NCI-H2196 (cell line): Measurements from ENCODE around the gene CHAT.

Experiments
- DNase-seq: peaks from one replicate; lab custom pipeline; 2025; ENCODE audit not compliant: unreplicated experiment; lab: John Stamatoyannopoulos, UW

The CHAT gene

DNA sequence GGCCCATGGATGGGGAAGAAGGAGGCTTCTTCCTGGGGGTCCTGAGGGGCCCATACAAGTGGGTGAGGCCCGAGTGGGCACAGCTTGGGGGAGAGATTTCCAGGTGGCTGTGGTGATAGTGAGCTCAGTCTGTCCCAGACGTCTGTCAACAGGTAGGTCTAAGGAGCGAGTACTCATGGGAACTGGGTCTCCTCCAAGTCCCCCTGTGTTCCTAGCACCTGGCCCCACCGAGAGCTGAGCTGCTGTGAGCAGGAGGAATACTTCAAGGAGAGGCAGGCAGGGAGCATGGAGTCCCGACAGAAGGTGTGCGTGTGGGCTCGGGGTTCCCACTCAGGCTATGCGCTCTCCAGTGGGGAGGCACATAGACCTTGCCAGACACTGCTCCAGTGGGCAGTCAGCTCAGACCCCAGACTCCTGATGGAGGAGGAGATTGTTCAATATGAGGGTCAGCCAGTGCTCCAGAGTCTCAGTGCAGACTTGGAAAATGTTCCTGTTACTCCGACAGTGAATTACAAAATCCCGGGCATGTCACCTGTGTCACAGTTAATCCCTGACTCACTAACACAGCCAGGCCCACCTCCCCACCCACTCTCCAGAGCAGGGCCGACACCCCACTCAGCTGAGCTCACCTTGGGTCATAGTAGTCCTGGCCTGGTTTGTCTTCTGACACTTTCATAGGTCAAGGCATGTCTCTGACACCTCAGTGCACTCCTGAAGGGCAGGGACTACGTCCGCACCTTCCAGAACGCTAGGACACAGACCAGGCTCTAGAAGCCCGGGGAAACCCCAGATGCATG, 37.4 kb downstream of the CHAT start:
- DNase-seq, result no peak

GRCh38 chr10:49651917-49652316, 38.1 kb downstream of the CHAT start:
- DNase-seq, result no peak

GRCh38 chr10:49652421-49653272, 38.8 kb downstream of the CHAT start:
- DNase-seq, result no peak

DNA sequence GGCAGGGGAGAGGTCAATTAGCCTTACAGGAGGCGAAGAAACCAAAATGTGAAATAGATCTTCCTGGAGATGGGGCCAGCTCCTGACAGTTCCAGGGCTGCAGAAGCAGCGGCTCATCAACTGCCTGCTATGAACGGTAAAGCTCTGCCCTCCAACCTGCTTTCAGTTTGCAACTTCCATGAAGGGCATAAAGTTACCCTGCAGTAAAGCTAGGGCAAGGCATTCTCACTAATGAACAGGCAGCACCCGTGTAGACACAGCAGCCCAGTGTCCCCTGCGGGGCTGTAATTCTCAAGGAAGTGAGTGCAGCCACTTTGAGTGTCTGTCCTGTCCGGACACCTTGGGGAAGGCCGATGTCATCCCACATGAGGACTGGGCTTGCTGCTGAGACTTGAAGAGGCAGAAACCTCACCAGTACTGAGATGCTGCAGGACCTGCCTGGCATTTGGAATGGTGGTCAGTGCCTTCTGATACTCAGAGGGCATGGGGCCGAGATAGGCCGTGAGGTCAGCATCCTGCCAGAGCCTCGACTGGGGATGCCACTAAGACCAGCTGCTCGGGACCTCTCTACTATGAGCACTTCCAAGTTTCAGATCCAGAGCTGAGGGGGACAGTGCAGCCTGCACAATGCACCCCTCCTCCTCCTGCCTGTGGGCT, 39.6 kb downstream of the CHAT start:
- no peak for DNase-seq

GRCh38 chr10:49654036-49654693, 40.3 kb downstream of the CHAT start:
- no peak for DNase-seq

GRCh38 chr10:49655099-49655498, 41.3 kb downstream of the CHAT start:
- DNase-seq, result no peak

DNA sequence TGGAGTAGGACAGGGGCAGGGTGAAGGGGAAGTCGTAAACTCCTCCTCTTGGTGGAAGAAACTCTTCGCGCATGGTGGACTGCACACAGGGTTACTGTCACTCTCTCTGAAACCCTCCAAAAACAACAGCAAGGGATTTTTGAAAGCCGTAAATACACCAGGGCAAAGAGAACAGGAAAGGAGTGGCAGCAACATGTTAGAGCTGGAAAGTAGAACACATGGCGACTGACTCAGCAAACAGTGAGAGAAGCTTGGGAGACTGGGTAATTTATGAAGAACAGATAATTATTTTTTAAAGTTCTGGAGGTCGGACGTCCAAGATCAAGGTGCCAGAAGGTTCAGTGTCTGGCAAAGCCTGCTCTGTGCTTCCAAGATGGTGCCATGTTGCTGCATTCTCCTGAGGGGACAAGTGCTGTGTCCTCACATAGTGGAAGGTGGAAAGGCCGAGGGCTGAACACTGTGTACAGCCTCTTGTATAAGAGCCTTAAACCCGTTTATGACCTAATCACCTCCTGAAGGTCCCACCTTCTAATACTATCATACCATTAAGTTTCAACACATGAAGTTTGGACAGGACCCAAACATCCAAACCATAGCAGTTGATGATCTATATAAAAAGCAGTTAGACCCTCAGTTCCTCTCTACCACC, 43.1 kb downstream of the CHAT start:
- DNase-seq, result no peak

- DNase-seq, result no peak
Measured at GRCh38 chr10:49657606-49658005, 43.8 kb downstream of the CHAT start.

DNA sequence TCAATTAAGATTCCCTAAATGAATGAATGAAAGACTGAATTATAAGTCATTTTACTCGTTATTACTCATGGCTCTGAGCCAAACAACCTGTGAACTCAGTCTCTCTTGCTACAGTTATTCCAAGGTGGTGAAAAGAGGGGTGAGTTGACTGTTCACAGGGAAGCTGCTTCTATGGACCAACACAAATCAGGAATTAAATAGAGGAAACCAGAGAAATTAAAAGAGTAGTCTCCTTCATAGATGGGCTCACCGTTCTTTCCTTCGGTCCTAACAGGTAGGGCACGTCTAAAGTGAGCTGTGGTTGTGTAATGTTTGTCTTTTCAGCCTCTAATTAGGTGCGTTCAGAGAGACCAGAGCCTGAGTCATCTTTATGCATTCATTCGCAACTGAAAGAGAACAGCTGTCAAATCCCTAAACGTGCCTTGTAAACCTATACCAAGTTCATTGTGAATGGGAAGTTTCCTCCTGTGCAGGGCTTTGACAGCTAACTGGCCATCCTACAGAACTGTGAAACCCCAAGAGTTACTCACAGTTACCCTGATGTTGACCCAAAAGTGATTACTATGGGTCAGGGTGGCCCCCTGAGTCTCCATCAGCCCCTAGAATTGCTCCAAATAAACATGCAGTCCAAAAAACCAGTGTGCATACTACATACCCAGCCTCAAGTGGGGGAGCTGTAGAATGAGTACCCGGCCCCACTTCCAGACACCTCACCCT, 47.5 kb downstream of the CHAT start:
- DNase-seq, result peak; percentile 29

DNA sequence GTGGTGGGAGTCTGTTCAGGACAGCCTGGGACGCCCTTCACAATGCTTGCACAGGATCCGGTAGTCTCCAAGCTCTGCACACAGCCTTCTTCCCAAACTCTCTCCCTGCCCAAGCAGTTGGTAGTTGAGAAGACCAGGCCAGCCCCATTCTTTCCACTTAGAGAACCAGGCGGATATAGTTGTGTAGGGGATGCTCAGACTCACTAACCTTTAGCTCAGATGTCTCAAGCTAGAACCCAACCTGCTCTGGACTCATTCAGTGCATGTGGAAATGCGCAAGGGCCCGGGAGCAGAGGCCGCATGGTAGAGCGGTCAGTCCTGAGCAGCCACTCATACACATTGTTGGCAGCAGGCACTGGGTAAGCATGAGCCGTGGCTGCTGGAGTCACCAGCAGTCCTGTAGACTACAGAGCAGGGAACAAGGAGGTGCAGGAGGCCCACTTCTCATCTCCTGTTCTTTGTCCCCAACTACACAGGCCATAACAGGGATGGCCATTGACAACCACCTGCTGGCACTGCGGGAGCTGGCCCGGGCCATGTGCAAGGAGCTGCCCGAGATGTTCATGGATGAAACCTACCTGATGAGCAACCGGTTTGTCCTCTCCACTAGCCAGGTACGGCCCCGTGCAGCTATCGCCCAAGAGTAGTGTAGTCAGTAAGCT, 48.5 kb downstream of the CHAT start:
- no peak for DNase-seq

- DNase-seq, result no peak
Measured at GRCh38 chr10:49663596-49663995, 49.8 kb downstream of the CHAT start.

- DNase-seq, result no peak
Measured at GRCh38 chr10:49664006-49664841, 50.4 kb downstream of the CHAT start.

- DNase-seq, result no peak
Measured at GRCh38 chr10:49664842-49665355, 51.1 kb downstream of the CHAT start.

GRCh38 chr10:49666054-49666615, 52.3 kb downstream of the CHAT start:
- DNase-seq, result no peak

DNA sequence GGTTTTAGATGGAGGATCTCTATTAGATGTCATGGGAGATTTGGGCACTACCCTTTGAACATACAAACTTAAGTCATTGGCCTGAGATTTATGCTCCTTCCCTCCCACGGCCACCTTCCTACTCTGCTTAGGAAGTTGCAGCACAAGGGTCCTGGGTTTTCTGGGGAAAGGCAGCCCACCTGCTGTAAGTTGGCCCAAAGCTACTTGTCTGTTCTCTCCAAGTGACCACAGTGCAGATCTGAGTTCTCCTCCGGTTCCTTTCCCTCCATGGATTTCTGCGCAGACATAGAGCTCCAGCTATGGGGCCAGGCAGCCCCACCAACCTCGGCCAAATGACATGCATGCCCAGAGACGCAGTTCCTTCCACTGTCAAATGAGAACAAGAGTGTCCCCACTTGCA, 52.8 kb downstream of the CHAT start:
- DNase-seq, result no peak

- DNase-seq, result no peak
Measured at GRCh38 chr10:49667991-49668390, 54.2 kb downstream of the CHAT start.

DNA sequence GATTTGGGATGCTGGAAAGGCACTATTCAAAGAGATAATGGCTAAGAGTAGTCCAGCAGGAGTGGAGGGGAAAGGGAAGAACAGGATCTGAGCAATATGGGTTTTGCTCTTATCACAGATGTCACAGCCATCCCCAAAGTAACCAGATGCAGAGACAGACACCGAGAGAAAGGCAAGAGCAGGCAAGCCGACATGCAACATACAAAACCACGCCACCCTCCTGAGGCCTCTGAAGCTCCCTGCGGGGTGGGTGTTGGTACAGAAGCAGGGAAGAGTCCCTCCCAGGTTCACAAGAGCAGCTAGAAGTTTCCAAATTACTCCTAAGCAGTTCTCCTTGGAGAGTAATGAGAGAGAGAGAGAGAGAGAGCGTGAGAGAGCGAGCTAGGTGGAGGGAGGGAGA, 54.8 kb downstream of the CHAT start:
- no peak for DNase-seq

- no peak for DNase-seq
Measured at GRCh38 chr10:49678827-49679479, 65.1 kb downstream of the CHAT start.
